HFF-Myc (cell line): ENCODE measurements around the gene DAD1.
A peak's percentile ranks its signal among the peaks of the same experiment; 100 is the strongest.
"Not testable (repeated sequence)": the region's sequence is repeated elsewhere in the genome, so short reads cannot be mapped to it uniquely, and the experiment has no call there.

Experiments
- DNase-seq: peaks from one replicate; pipeline ENCODE4 v3.0.0-alpha.2; 2011; ENCODE audit warnings: low read depth; ENCODE audit errors: extremely low read depth
- H3K4me3 ChIP-seq: replicated peaks from 2 replicates; pipeline ENCODE4 v1.5.1; 2011; ENCODE audit warnings: low read depth, mild to moderate bottlenecking, control low read depth, low read length
- CTCF ChIP-seq: IDR thresholded peaks from 2 replicates; pipeline ENCODE4 v1.5.1; 2012; ENCODE audit warnings: mild to moderate bottlenecking, low read depth, low read length, control low read depth; ENCODE audit errors: missing control alignments

DAD1 gene

GRCh38 chr14:22558221-22558913 lies 30.7 kb downstream of the DAD1 start:
- DNase-seq: no peak
- H3K4me3 ChIP-seq: no peak overlapping the region
- TF ChIP-seq CTCF: peak; percentile 13

GRCh38 chr14:22557846-22558220 lies 31.2 kb downstream of the DAD1 start:
- H3K4me3 ChIP-seq: no peak overlapping the region
- TF ChIP-seq CTCF: no peak
- DNase-seq: no peak

- DNase-seq: no peak
- H3K4me3 ChIP-seq: peak overlapping the region; percentile 23; the same call in 1 of the 2 replicates
- peak; percentile 97 for TF ChIP-seq CTCF
Measured at GRCh38 chr14:22556990-22557623, 31.9 kb downstream of the DAD1 start.

GRCh38 chr14:22556021-22556989 lies 32.7 kb downstream of the DAD1 start:
- no peak for DNase-seq
- no peak overlapping the region for H3K4me3 ChIP-seq
- no peak for TF ChIP-seq CTCF

- no peak for TF ChIP-seq CTCF
- no peak overlapping the region for H3K4me3 ChIP-seq
- no peak for DNase-seq
Measured at GRCh38 chr14:22555384-22556011, 33.5 kb downstream of the DAD1 start.

- DNase-seq: no peak
- no peak overlapping the region for H3K4me3 ChIP-seq
- TF ChIP-seq CTCF: no peak
Measured at GRCh38 chr14:22554498-22555383, 34.3 kb downstream of the DAD1 start.

GRCh38 chr14:22553861-22554497 lies 35.0 kb downstream of the DAD1 start:
- not testable (repeated sequence) for DNase-seq, H3K4me3 ChIP-seq
